Renal pelvis (tissue), 4 donors: ENCODE results near the gene MAPKBP1. TPM values are rescaled to one million over a fixed set of nuclear protein-coding genes. Genes with fewer than 3 reads are reported as not detected.

Experiments used
- DNase-seq: peaks from one replicate; pipeline ENCODE4 v3.0.0-alpha.2; 2013
- polyA plus RNA-seq, 3 donors: library from polyadenylated mRNA; unstranded; fragments of 120-200 nt; gene quantifications; one replicate each; pipeline ENCODE4 v1.2.1, GENCODE V29; 2013; ENCODE audit not compliant: insufficient read length in 3 of 3

Gene MAPKBP1
- polyA plus RNA-seq, 3 donors = 11.7 to 19.8 (median 19.2) TPM

GRCh38 chr15:41868321-41868720 lies 94.0 kb downstream of the MAPKBP1 start:
- DNase-seq = no peak

- no peak for DNase-seq
Measured at GRCh38 chr15:41869770-41870688, 95.7 kb downstream of the MAPKBP1 start.

- no peak for DNase-seq
Measured at GRCh38 chr15:41870689-41871081, 96.4 kb downstream of the MAPKBP1 start.

GRCh38 chr15:41871175-41871905 lies 97.1 kb downstream of the MAPKBP1 start:
- no peak for DNase-seq

- DNase-seq = no peak
Measured at GRCh38 chr15:41872166-41872747, 98.0 kb downstream of the MAPKBP1 start.

GRCh38 chr15:41873711-41874110 lies 99.4 kb downstream of the MAPKBP1 start:
- DNase-seq = no peak

GRCh38 chr15:41874736-41875135 lies 100.5 kb downstream of the MAPKBP1 start:
- DNase-seq = no peak

GRCh38 chr15:41876007-41876406 lies 101.7 kb downstream of the MAPKBP1 start:
- no peak for DNase-seq

GRCh38 chr15:41876689-41877088 lies 102.4 kb downstream of the MAPKBP1 start:
- DNase-seq = no peak

Other genes starting within 250 kb of the MAPKBP1 start
- 10 to 100 TPM; 36.2 to 38.3 (median 37.6) TPM for gene RPAP1, start 230.2 kb upstream of the MAPKBP1 start, polyA plus RNA-seq
- gene TYRO3, start 215.3 kb upstream of the MAPKBP1 start, polyA plus RNA-seq = 100 to 1,000 TPM; 173 to 176 (median 176) TPM
- gene MGA, start 114.1 kb upstream of the MAPKBP1 start, polyA plus RNA-seq = 10 to 100 TPM; 31.6 to 45.9 (median 41.3) TPM
- gene JMJD7, start 53.6 kb downstream of the MAPKBP1 start, polyA plus RNA-seq = 10 to 100 TPM in 2 of 3 donors, 1 to 10 TPM in 1; 10.0 to 15.3 (median 15.2) TPM
- gene PLA2G4B, start 64.4 kb downstream of the MAPKBP1 start, polyA plus RNA-seq = 10 to 100 TPM in 2 of 3 donors, 1 to 10 TPM in 1; 7.2 to 21.2 (median 16.4) TPM
- 1 to 10 TPM; 2.7 to 3.0 (median 2.9) TPM for gene SPTBN5, start 119.6 kb downstream of the MAPKBP1 start, polyA plus RNA-seq
- 10 to 100 TPM; 16.8 to 18.7 (median 17.5) TPM for gene EHD4, start 198.1 kb downstream of the MAPKBP1 start, polyA plus RNA-seq
- under 1 TPM in 1 of 3 donors, not detected in 2; 0.04 TPM for gene PLA2G4E, start 246.6 kb downstream of the MAPKBP1 start, polyA plus RNA-seq